A549 (cell line): ENCODE results near the gene ADSS1. TPM values are rescaled to one million over a fixed set of nuclear protein-coding genes. Genes with fewer than 3 reads are reported as not detected.

ENCODE experiments used
- ATAC-seq, 2 experiments: fragments of 200-7000 bp in 1 of 2; fragments of >200 bp in 1 of 2; cut with Nextera tagmentation in 1 of 2; cut with Tn5 transposase in 1 of 2; 3 replicates each; pipeline versions ENCODE4 v1.8.0 to v1.9.1; 2018 to 2020; ENCODE audit warnings: mild to moderate bottlenecking in 1 of 2, moderate library complexity in 1 of 2
- CTCF ChIA-PET: fragments of 300-600 bp; sonication (Branson Sonifier 250); formaldehyde crosslinking; extraction: SDS; loops from one replicate; lab custom pipeline; 2021; ENCODE audit warnings: antibody characterized with exemption, inconsistent platforms; lab: Yijun Ruan, JAX
- POLR2A ChIA-PET: fragments of 350-600 bp; formaldehyde crosslinking; extraction: SDS; loops from one replicate; lab custom pipeline; 2021; ENCODE audit warnings: antibody characterized with exemption, inconsistent platforms; lab: Yijun Ruan, JAX
- DNase-seq, 2 experiments: peaks; one replicate each; pipeline versions ENCODE4 v3.0.0 to v3.0.0-alpha.2; 2011 to 2016; ENCODE audit warnings: low read depth in 1 of 2, low spot score in 1 of 2
- FAIRE-seq: peaks from 2 replicates; lab custom pipeline; 2011; peaks lifted over from hg19 to GRCh38; lab: Jason Lieb, UNC
- H3K27ac ChIP-seq, 2 experiments: fragments of >200 bp; sonication (Bioruptor Twin); formaldehyde crosslinking; 3 replicates each; pipeline ENCODE4 v1.5.1; 2016 to 2017
- H3K4me1 ChIP-seq: fragments of >200 bp; sonication (Bioruptor Twin); formaldehyde crosslinking; 3 replicates; pipeline ENCODE4 v1.6.1; 2016
- H3K4me2 ChIP-seq: fragments of >200 bp; sonication (Bioruptor Twin); formaldehyde crosslinking; 3 replicates; pipeline ENCODE4 v1.6.1; 2016
- H3K4me3 ChIP-seq: fragments of >200 bp; sonication (Bioruptor Twin); formaldehyde crosslinking; 3 replicates; pipeline ENCODE4 v1.5.1; 2016
- H3K9me3 ChIP-seq: fragments of >200 bp; sonication (Bioruptor Twin); formaldehyde crosslinking; 3 replicates; pipeline ENCODE4 v1.6.1; 2016
- CHD4 ChIP-seq: fragments of 200-600 bp; sonication (generic); IDR thresholded peaks from 2 replicates; pipeline ENCODE4 v1.6.1; 2016; ENCODE audit warnings: antibody characterized with exemption, mild to moderate bottlenecking, borderline replicate concordance
- CTCF ChIP-seq: fragments of >200 bp; sonication (Bioruptor Twin); formaldehyde crosslinking; IDR thresholded peaks from 3 replicates; pipeline ENCODE4 v1.5.1; 2016
- E2F6 ChIP-seq: IDR thresholded peaks from 2 replicates; pipeline ENCODE4 v1.6.1; 2012; ENCODE audit warnings: low read depth, borderline replicate concordance
- EHMT2 ChIP-seq: fragments of 200-600 bp; sonication (generic); IDR thresholded peaks from 2 replicates; pipeline ENCODE4 v1.6.1; 2016; ENCODE audit warnings: antibody characterized with exemption, low read depth, mild to moderate bottlenecking, moderate library complexity
- ELK1 ChIP-seq: fragments of 150-350 bp; IDR thresholded peaks from 2 replicates; pipeline ENCODE4 v1.6.1; 2014; ENCODE audit warnings: low read depth, mild to moderate bottlenecking, low read length
- EP300 ChIP-seq, 2 experiments: fragments of >200 bp; sonication (Bioruptor Twin); formaldehyde crosslinking; IDR thresholded peaks; 2 replicates in 1 of 2; 3 replicates in 1 of 2; pipeline ENCODE4 v1.6.1; 2016 to 2017
- FOSB ChIP-seq: fragments of 250-450 bp; sonication (Bioruptor Pico); IDR thresholded peaks from 2 replicates; pipeline ENCODE4 v1.5.0; 2020; ENCODE audit warnings: mild to moderate bottlenecking, moderate library complexity
- FOSL2 ChIP-seq, 2 experiments: fragments of 450-650 bp in 1 of 2; fragments of >200 bp in 1 of 2; sonication (Bioruptor Twin) in 1 of 2; formaldehyde crosslinking; IDR thresholded peaks; 2 replicates each; pipeline versions ENCODE4 v1.5.0 to v1.6.1; 2016 to 2020; ENCODE audit warnings: mild to moderate bottlenecking in 1 of 2, moderate library complexity in 1 of 2
- FOXS1 ChIP-seq: fragments of 250-450 bp; sonication (Bioruptor Pico); IDR thresholded peaks from 2 replicates; pipeline ENCODE4 v1.5.0; 2020; ENCODE audit warnings: mild to moderate bottlenecking, moderate library complexity
- HDAC2 ChIP-seq: fragments of 200-600 bp; sonication (generic); IDR thresholded peaks from 2 replicates; pipeline ENCODE4 v1.6.1; 2016
- HES2 ChIP-seq: fragments of >200 bp; sonication (Bioruptor Twin); formaldehyde crosslinking; IDR thresholded peaks from 2 replicates; pipeline ENCODE4 v1.6.1; 2016
- HEYL ChIP-seq: fragments of 250-450 bp; sonication (Bioruptor Pico); IDR thresholded peaks from 2 replicates; pipeline ENCODE4 v1.8.0; 2021; ENCODE audit warnings: mild to moderate bottlenecking, moderate library complexity
- HMGXB4 ChIP-seq: fragments of 250-450 bp; sonication (Bioruptor Pico); IDR thresholded peaks from 2 replicates; pipeline ENCODE4 v1.5.0; 2021; ENCODE audit warnings: mild to moderate bottlenecking, moderate library complexity, borderline replicate concordance
- KDM1A ChIP-seq: fragments of 200-600 bp; sonication (generic); IDR thresholded peaks from 2 replicates; pipeline ENCODE4 v1.6.1; 2016; ENCODE audit warnings: low read depth, mild to moderate bottlenecking
- KDM5A ChIP-seq: fragments of 200-600 bp; sonication (generic); IDR thresholded peaks from 2 replicates; pipeline ENCODE4 v1.6.1; 2016; ENCODE audit warnings: antibody characterized with exemption, mild to moderate bottlenecking
- MAX ChIP-seq: IDR thresholded peaks from 2 replicates; pipeline ENCODE4 v1.6.1; 2012
- NR3C1 ChIP-seq: fragments of >200 bp; sonication (Bioruptor Twin); formaldehyde crosslinking; IDR thresholded peaks from 3 replicates; pipeline ENCODE4 v1.6.1; 2017
- RCOR1 ChIP-seq: fragments of 150-350 bp; IDR thresholded peaks from 2 replicates; pipeline ENCODE4 v1.6.1; 2014; ENCODE audit warnings: antibody characterized with exemption, low read length, low read depth
- REST ChIP-seq: fragments of 200-600 bp; sonication (generic); IDR thresholded peaks from 2 replicates; pipeline ENCODE4 v1.6.1; 2016; ENCODE audit warnings: antibody characterized with exemption, mild to moderate bottlenecking, moderate library complexity
- SMC3 ChIP-seq: fragments of >200 bp; sonication (Bioruptor Twin); formaldehyde crosslinking; IDR thresholded peaks from 3 replicates; pipeline ENCODE4 v1.6.1; 2018; ENCODE audit warnings: inconsistent platforms
- SREBF2 ChIP-seq: fragments of 450-650 bp; IDR thresholded peaks from 2 replicates; pipeline ENCODE4 v1.6.1; 2014; ENCODE audit warnings: mild to moderate bottlenecking, moderate library complexity
- TFCP2L1 ChIP-seq: fragments of 250-450 bp; sonication (Bioruptor Pico); IDR thresholded peaks from 2 replicates; pipeline ENCODE4 v1.5.0; 2021; ENCODE audit warnings: mild to moderate bottlenecking
- TP53 ChIP-seq: fragments of 250-450 bp; sonication (Bioruptor Pico); IDR thresholded peaks from 2 replicates; pipeline ENCODE4 v1.5.0; 2021; ENCODE audit warnings: mild to moderate bottlenecking, moderate library complexity
- WGBS: methylation state at CpG from one replicate; pipeline ENCODE4 v1.1.6; 2017; ENCODE audit errors: missing lambda C conversion rate; 5-methylcytosine and 5-hydroxymethylcytosine counted together
- polyA plus RNA-seq, 4 experiments: library from polyadenylated mRNA; depleted of rRNA in 3 of 4; stranded (reverse); fragments of >200 nt; fragmentation: RNase III in 1 of 4; extraction: RNeasy Plus Mini Kit Qiagen cat#74134 plus additional on column Dnase treatment in 1 of 4; gene quantifications; 2 replicates in 3 of 4; 3 replicates in 1 of 4; pipeline ENCODE4 v1.2.3, GENCODE V29; 2011 to 2017

ADSS1 gene
- polyA plus RNA-seq, 2 of the 4 experiments (the other 2 are of a cell fraction): 6.2 to 10.1 TPM

- Histone ChIP-seq H3K4me3 (no peak overlapping the region), H3K9me3 (no peaks in the 10 kb centered on the region), H3K4me1 (no peaks in the 10 kb centered on the region), H3K4me2 (no peak overlapping the region), H3K27ac (no peak overlapping the region)
- no peak for DNase-seq
- TF ChIP-seq SMC3 (no peak), RCOR1 (no peak), FOSB (CRISPR knock-in tag) (no peak), CHD4 (no peak), FOSL2 (IDR thresholded peaks at IDR 0.05) (no peak), FOSL2 (CRISPR knock-in tag; IDR thresholded peaks at IDR 0.05) (no peak), KDM5A (no peak), E2F6 (no peak), CTCF (no peak), HES2 (no peak), HDAC2 (no peak), HEYL (CRISPR knock-in tag) (no peak), EP300 (IDR thresholded peaks at IDR 0.05) (no peak), HMGXB4 (CRISPR knock-in tag) (no peak), ELK1 (no peak), SREBF2 (no peak), TP53 (CRISPR knock-in tag) (no peak)
- FAIRE-seq: no peak
- CTCF ChIA-PET: interaction anchor here (1.1 kb wide), 1 partner anchor 53 kb away, joined by 3 read pairs; no protein-coding TSS in a partner anchor
- POLR2A ChIA-PET: no interaction called here
- WGBS: 90% methylated on average over 11 of the region's 18 CpGs
- ATAC-seq: no peak
Measured at GRCh38 chr14:104715416-104715815, 8.6 kb upstream of the ADSS1 start.

- POLR2A ChIA-PET: no interaction called here
- TF ChIP-seq NR3C1: no peak
- no peak for TF ChIP-seq KDM1A
- no peak for TF ChIP-seq TP53 (CRISPR knock-in tag)
- TF ChIP-seq CTCF: no peak
- TF ChIP-seq E2F6: no peak
- no peak for TF ChIP-seq KDM5A
- no peak for TF ChIP-seq EHMT2
- no peak for TF ChIP-seq HEYL (CRISPR knock-in tag)
- TF ChIP-seq REST: no peak
- no peak for TF ChIP-seq SMC3
- no peak for TF ChIP-seq MAX
- no peak for TF ChIP-seq FOXS1
- TF ChIP-seq HES2: no peak
- TF ChIP-seq TFCP2L1 (CRISPR knock-in tag): no peak
Measured at GRCh38 chr14:104715871-104716270, 8.2 kb upstream of the ADSS1 start.

More at GRCh38 chr14:104715871-104716270, 8.2 kb upstream of the ADSS1 start:
- Histone ChIP-seq H3K9me3 (no peaks in the 10 kb centered on the region), H3K4me2 (no peak overlapping the region), H3K27ac (no peak overlapping the region), H3K4me1 (no peaks in the 10 kb centered on the region), H3K4me3 (no peak overlapping the region)
- DNase-seq (no peak), ATAC-seq (no peak), FAIRE-seq (no peak)
- 88% methylated on average over 7 of the region's 12 CpGs for WGBS
- CTCF ChIA-PET: interaction anchor here (1.1 to 1.2 kb wide), 2 partner anchors 50 to 52 kb away, joined by 3 to 5 read pairs; no protein-coding TSS in a partner anchor
